HG03442 (cell line): ENCODE measurements around the gene SLC16A10.
A peak's percentile ranks its signal among the peaks of the same experiment; 100 is the strongest.

Experiments
- ATAC-seq: cut with Tn5 transposase; IDR thresholded peaks from one replicate; pipeline ENCODE4 v1.9.1; 2021; ENCODE audit warnings: mild to moderate bottlenecking, moderate library complexity; ENCODE audit not compliant: unreplicated experiment

Gene SLC16A10

GRCh38 chr6:111210194-111210728 is 123.0 kb downstream of the SLC16A10 start:
- ATAC-seq: peak; percentile 67

- no peak for ATAC-seq
Measured at GRCh38 chr6:111211411-111212030, 124.2 kb downstream of the SLC16A10 start.

- ATAC-seq: no peak
Measured at GRCh38 chr6:111212625-111213024, 125.3 kb downstream of the SLC16A10 start.

DNA sequence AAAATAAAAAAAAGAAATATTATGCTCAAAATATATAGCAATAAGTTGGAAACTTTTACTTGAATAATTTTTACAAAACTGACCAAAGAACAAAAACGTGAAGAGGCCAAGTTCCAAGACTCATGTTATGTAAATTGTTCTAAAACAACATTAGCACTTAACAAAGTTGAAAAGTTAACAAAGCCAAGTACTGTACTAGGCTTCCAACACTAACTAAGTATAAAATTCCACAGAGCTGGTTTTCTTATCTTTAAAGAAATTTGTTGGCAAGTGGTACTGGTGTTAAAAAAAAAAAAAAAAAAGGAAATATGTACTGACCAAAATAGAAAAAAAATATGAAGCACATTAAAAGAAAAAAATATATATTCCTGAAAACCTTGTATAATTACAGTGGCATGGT is 127.8 kb downstream of the SLC16A10 start:
- no peak for ATAC-seq

DNA sequence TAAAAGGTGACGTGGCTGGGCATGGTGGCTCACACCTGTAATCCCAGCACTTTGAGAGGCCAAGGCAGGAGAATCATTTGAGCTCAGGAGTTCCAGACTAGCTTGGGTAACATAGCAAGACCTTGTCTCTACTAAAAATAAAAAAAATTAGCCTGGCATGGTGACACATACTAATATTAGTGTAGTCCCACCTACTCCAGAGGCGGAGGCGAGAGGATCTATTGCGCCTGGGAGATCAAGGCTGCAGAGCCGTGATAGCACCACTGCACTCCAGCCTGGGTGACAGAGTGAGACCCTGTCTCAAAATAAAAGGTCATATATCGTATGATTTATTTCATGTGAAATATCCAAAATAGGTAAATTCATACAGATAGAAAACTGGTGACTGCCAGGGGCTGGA is 132.5 kb downstream of the SLC16A10 start:
- ATAC-seq: no peak

DNA sequence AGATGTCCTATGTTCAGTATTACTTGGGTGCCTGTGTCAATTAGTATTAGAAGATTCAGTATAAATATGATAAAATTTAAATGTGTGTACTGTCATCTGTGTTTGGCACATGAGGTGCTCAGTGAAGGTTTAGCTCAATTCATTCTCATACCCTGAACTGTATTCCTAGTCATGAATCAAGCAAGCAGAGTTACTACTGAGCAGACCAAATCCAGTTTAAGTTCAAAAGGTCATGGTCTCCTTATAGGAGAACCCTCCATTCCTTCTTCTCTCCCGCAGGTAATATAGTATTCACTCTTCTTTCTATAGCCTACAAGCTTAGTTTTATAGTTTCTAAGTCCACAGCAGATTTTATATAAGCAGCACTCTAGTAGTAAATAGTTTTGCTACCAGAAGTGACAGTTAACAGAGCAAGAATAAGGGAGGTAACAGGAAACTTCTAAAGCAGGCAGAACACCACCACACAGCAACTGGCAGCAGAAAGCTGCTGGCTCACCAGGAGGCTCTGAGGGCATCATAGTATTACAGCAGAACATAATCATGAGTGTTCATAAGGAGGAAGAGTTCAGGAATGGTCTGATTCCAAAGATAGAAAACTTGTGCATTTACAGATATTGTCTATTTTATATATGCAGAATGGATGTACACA is 133.2 kb downstream of the SLC16A10 start:
- ATAC-seq: no peak

- no peak for ATAC-seq
Measured at GRCh38 chr6:111221804-111222203, 134.5 kb downstream of the SLC16A10 start.

GRCh38 chr6:111222341-111222740 is 135.0 kb downstream of the SLC16A10 start:
- ATAC-seq: no peak

DNA sequence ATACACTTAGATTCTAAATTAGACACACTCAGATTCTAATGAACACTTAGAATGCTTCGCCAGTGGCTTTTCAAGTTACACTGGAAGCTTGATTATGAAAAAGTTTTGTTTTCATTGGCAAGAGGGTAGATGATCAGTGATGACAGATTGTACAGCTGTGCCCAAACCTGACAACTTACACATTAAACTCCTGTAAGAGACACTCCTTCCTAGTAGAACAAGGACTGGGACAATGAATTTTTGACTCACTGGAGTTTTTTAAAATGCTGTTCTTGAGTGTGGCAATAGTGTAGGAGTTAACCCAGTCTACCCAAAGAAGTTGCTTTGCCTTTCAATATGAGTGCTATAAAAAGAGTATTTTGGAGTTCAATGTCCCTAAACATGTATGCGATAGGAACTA is 140.8 kb downstream of the SLC16A10 start:
- ATAC-seq: no peak

GRCh38 chr6:111230351-111231089 is 143.2 kb downstream of the SLC16A10 start:
- ATAC-seq: no peak

DNA sequence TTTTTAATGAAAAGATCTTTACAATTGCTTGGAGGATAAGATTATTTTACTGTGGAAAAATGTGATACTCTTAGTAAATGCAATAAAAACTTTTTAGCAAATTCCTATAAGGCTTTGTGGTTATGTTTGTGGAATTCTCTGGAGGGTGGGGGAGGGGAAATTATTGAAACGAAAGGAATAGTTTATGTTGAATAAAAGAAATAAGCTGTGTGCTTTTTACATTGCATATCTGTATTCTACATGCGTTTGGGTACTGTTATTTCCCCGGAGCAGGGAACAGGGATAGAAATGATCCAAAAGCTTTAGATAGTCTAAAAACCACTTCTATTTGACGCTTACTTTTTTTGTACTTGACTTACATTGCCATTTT is 143.8 kb downstream of the SLC16A10 start:
- ATAC-seq: no peak

GRCh38 chr6:111237852-111238251 is 150.5 kb downstream of the SLC16A10 start:
- ATAC-seq: no peak

GRCh38 chr6:111238464-111239119 is 151.3 kb downstream of the SLC16A10 start:
- ATAC-seq: no peak

DNA sequence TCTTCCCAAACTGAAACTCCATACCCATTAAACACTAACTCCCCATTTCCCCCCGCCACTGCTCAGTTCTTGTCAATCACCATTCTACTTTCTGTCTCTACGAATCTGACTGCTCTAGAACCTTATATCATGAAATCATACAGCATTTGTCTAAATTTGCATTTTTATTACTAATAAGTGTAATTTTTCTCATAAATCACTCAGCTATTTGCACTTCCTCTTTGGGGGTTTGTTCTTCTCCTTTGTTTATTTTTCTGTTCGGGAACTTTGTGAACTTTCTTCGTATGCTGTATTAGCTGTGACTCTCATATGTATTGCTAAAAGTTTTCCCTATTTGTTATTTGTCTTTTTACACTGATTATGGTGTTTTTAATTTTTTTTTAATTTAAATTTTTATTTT is 152.2 kb downstream of the SLC16A10 start:
- no peak for ATAC-seq

DNA sequence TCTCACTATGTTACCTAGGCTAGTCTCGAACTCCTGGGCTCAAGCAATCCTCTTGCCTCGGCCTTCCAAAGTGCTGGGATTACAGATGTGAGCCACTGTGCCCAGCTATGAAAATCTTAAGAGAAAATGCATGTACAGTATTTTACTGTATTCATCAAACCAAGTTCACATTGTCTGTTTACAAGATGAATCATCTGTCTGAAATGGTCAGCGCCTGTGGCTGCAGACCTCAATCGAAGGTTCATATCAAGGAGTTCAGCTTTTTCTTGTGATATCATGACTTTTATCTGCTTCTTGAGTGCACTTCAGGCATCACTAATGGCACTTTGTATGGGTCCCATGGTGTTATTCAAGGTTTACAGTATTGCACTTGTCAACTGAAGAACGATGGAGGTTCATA is 155.1 kb downstream of the SLC16A10 start:
- ATAC-seq: no peak

GRCh38 chr6:111243095-111243494 is 155.8 kb downstream of the SLC16A10 start:
- no peak for ATAC-seq

DNA sequence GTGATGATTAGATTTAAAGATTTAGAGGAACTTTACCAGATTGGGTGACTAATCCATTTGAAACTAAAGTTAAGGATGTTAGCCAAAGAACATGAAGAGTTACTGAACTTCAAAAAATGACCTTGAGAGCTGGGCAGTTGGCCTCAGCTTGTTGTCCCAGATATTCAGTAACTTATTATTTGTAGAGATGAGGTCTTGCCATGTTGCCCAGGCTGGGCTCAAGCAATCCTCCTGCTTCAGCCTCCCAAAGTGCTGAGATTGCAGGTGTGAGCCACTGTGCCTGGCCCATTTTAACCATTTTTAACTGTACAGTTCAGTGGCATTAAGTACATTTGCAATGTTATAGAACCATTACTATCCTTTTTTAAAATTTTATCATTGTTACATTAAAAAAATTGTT is 161.5 kb downstream of the SLC16A10 start:
- no peak for ATAC-seq

DNA sequence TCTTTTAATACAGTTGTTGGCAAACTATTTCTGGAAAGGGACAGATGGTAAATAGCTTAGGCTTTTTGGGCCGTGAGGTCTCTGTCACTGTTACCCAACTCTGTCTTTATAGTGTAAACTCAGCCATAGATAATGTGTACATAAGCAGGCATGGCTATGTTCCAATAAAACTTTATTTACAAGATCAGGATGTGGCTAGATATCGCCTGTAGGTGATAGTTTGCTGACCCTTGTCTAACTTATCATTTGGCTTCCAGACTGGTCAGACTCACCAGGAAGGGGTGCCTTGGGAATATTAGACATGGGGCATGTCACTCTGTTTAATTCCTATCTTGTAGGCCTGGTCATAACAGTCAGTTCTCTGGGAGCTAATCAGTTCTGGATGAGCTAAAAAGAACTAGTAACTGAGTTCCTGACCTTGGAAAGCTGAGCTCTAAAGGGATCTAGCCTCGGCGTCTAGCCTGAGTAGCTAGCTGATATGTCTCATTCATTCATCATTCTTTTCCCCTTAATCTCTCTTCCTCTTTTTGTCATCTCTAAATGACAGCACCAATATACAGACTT is 163.6 kb downstream of the SLC16A10 start:
- no peak for ATAC-seq

GRCh38 chr6:111252726-111253125 is 165.4 kb downstream of the SLC16A10 start:
- ATAC-seq: no peak

DNA sequence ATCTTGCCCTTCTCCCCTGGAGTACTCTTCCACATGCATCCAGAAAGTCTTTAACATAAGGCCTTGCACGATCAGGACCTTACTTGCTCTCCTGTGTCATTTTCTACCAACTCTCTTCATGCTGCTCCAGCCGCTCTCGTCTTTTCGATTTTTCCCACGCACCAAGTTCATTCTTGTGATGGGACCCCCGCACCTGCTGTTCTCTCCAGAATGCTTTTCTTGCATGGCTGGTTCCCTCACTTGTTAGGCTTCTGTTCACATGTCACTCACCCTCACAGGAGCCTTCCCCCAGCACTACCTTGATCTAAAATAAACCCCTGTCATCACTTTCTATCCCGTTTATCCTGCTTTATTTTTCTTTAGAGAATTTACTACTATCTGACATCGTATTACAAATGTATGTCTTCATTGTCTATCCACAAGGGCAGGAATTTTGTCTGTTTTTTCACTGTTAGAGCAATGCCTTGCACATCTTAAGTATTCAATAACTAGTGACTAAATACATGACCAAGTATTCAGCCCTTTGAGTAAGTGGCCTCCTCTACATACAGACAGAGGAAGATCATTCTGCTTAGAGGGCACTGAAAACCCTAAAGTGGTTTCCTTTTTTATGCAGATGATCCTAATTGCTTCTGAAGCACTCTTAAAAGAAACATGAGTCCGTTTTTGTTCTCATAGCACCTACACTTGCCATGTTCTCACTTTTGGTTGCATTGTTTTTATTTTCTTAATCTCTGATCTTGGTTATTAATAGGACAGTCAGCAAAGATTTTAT is 166.9 kb downstream of the SLC16A10 start:
- ATAC-seq: no peak
